ENCODE results near the gene TMEM151B. TPM values are rescaled to one million over a fixed set of nuclear protein-coding genes. Genes with fewer than 3 reads are reported as not detected.

Gene TMEM151B
- total and polyA plus RNA-seq, 4 experiments from 2014 or later, result not detected

DNA sequence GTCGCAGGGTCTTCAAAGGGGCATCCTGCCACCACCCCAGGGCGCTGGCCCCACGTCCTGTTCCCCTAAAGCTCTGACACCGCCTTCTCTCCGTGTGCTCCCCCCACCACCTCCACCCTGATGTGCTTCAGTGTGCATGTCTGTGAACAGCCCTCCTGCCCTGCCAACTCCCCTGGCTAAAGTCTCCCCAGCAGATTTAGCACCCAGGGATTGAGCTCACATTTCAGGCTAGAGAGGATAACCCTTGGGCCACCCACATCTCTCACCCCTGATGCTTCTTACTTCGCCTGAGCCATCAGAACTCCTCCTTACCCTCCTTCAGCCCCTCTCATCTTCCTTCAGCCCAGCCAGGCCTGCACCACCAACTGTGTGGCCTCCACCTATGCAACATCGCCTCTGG is 7.5 kb downstream of the TMEM151B start:
- Histone ChIP-seq H3K4me1 (ENCODE audit: insufficient read depth, low read length) (no peaks in the 10 kb centered on the region), H3K27me3 (ENCODE audit: insufficient read depth, low read length) (peaks cover 16% of the 10 kb centered on the region), H3K9me3 (ENCODE audit: control insufficient read depth in 1 of 2, low read length in 2 of 2) (no peaks in the 10 kb centered on the region), H3K27ac (ENCODE audit: low read depth, low read length) (no peak overlapping the region), H3K4me3 (ENCODE audit: low read length in 2 of 2) (no peak overlapping the region), H3K36me3 (ENCODE audit: insufficient read depth, low read length) (no peaks in the 10 kb centered on the region)
- ChIA-PET POLR2A (ENCODE audit: partially characterized antibody) (no interaction called here), CTCF (ENCODE audit: partially characterized antibody) (interaction anchor here (1.3 kb wide), 2 partner anchors 10 to 27 kb away, joined by 4 to 5 read pairs; no protein-coding TSS in a partner anchor)
- Mint-ChIP-seq H3K9me3 (peaks cover 0 to under 1% (median 0%) of the 10 kb centered on the region in 8 donors), H3K36me3 (peaks cover 0 to 9% of the 10 kb centered on the region in 2 donors), H3K4me1 (peaks cover 0 to 13% (median 0%) of the 10 kb centered on the region in 4 donors), H3K27ac (no peak overlapping the region), H3K4me3 (peak overlapping the region in 1 of 8 donors; percentile 49), H3K27me3 (peaks cover 36 to 56% of the 10 kb centered on the region in 2 donors)
- DNase-seq, result no peak
- intact Hi-C loops (cut with micrococcal nuclease), result no loop called here

DNA sequence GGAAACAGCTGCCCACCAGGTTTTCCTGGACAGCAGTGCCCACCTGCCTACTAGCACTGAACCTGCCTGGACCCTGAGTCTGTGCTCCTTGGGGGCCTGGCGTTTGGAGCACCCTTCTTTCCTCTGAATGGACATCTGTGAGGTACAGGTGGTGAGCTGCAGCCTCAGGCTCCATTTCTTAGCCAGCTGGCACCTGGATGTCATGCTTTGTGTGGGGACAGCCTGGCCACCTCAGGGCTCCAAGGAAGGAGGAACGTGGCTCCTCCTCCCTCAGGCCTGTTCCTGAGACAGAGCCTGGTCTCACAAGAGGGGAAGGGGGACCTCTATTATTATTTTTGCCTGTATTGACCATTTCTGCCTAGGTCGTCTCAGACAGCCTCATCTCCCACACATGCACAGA is 8.1 kb downstream of the TMEM151B start:
- no peaks in the 10 kb centered on the region for H3K9me3 ChIP-seq (ENCODE audit: control insufficient read depth in 1 of 2, low read length in 2 of 2)
- H3K27ac ChIP-seq (ENCODE audit: low read depth, low read length), result no peak overlapping the region
- H3K4me1 Mint-ChIP-seq, result peaks cover 0 to 13% (median 0%) of the 10 kb centered on the region in 4 donors
- ChIA-PET CTCF (ENCODE audit: partially characterized antibody) (interaction anchor here (1.3 kb wide), 2 partner anchors 10 to 27 kb away, joined by 4 to 5 read pairs; no protein-coding TSS in a partner anchor), POLR2A (ENCODE audit: partially characterized antibody) (no interaction called here)
- intact Hi-C loops (cut with micrococcal nuclease), result no loop called here
- H3K9me3 Mint-ChIP-seq, result no peaks in the 10 kb centered on the region
- no peak overlapping the region for H3K4me3 ChIP-seq (ENCODE audit: low read length in 2 of 2)
- H3K27me3 ChIP-seq (ENCODE audit: insufficient read depth, low read length), result peaks cover 14% of the 10 kb centered on the region
- H3K36me3 ChIP-seq (ENCODE audit: insufficient read depth, low read length), result no peaks in the 10 kb centered on the region
- H3K4me1 ChIP-seq (ENCODE audit: insufficient read depth, low read length), result no peaks in the 10 kb centered on the region
- no peak overlapping the region for H3K4me3 Mint-ChIP-seq
- DNase-seq, result no peak
- H3K27me3 Mint-ChIP-seq, result peaks cover 33 to 53% of the 10 kb centered on the region in 2 donors
- H3K36me3 Mint-ChIP-seq, result peaks cover 0 to 9% of the 10 kb centered on the region in 2 donors
- no peak overlapping the region for H3K27ac Mint-ChIP-seq

DNA sequence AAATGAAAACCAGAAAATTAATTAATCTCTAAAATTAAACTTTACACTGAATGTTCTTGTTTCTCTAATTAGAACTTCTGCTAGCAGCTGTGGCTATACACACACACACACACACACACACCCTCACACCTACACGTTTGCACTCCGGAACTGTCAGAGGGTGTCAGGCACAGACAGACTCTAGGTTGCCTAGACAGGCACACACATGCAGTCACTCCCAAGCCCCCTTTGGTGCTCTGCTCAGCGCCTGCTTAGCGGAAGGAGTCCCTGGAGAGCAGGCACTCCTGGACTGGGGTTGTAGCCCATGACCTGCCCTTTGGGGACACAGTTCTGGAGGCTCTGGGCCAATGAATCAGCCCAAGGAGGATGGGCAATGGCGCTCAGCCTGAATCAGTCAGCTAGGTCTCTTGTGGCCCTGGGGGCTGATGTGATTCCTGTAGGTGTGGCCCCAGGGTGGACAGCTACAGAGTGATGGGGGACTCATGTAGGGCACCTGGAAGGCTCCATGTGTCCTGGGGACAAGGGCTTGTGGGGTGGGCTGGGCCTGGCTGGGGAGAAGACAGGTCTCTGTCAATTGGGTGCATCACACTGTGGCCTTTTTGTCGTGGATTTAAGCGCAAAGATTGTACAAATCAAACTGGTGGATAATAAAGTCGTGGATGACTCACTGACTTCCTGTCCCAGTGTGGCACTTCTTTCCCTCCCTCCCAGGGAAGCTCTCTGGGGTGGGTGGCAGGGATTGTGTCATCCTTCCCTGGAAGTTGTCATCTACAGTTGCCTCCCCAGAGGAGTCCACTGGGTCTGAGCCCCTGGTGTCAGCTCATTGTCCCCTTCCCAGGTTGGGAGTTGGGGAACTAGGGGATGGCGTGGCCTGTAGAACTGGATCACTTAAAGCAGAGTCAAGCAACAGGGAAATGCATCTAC is 8.8 kb downstream of the TMEM151B start:
- no peak overlapping the region for H3K4me3 ChIP-seq (ENCODE audit: low read length in 2 of 2)
- H3K4me3 Mint-ChIP-seq, result no peak overlapping the region
- no peak overlapping the region for H3K27ac ChIP-seq (ENCODE audit: low read depth, low read length)
- intact Hi-C loops (cut with micrococcal nuclease), result no loop called here
- no peaks in the 10 kb centered on the region for H3K9me3 Mint-ChIP-seq
- POLR2A ChIA-PET (ENCODE audit: partially characterized antibody), result no interaction called here
- H3K36me3 Mint-ChIP-seq, result peaks cover 0 to 9% of the 10 kb centered on the region in 2 donors
- peaks cover 0 to 13% (median 0%) of the 10 kb centered on the region in 4 donors for H3K4me1 Mint-ChIP-seq
- H3K27me3 ChIP-seq (ENCODE audit: insufficient read depth, low read length), result peaks cover 14% of the 10 kb centered on the region
- CTCF ChIA-PET (ENCODE audit: partially characterized antibody), result interaction anchor here (1.3 kb wide), 1 partner anchor 11 kb away, joined by 4 read pairs; no protein-coding TSS in a partner anchor
- no peaks in the 10 kb centered on the region for H3K36me3 ChIP-seq (ENCODE audit: insufficient read depth, low read length)
- no peak for DNase-seq
- peaks cover 33 to 52% of the 10 kb centered on the region in 2 donors for H3K27me3 Mint-ChIP-seq
- H3K4me1 ChIP-seq (ENCODE audit: insufficient read depth, low read length), result no peaks in the 10 kb centered on the region
- H3K9me3 ChIP-seq (ENCODE audit: control insufficient read depth in 1 of 2, low read length in 2 of 2), result no peaks in the 10 kb centered on the region
- no peak overlapping the region for H3K27ac Mint-ChIP-seq

DNA sequence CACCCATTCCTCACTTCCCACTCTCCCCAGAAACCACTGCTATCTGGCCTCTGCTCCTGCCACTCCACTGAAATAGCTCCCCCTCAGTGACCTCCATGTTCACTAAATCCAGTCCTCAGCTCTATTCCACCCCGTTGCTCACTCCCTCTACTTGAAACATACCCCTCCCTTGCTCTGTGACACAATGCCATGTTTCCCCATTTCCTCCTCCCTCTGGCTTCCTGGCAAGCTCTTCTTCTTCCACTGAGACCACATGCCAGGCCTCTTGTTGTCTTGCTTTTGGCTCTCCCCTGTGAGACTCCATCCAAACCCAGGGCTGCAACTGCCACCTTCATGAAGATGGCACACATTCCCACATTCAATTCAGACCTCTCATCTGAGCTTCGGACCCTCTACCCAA is 13.9 kb downstream of the TMEM151B start:
- H3K36me3 ChIP-seq (ENCODE audit: insufficient read depth, low read length), result no peaks in the 10 kb centered on the region
- intact Hi-C loops (cut with micrococcal nuclease), result no loop called here
- no peaks in the 10 kb centered on the region for H3K9me3 ChIP-seq (ENCODE audit: control insufficient read depth in 1 of 2, low read length in 2 of 2)
- Mint-ChIP-seq H3K27ac (no peak overlapping the region), H3K27me3 (peaks cover 40 to 52% of the 10 kb centered on the region in 2 donors), H3K4me3 (no peak overlapping the region), H3K9me3 (peaks cover 0 to 3% (median 0%) of the 10 kb centered on the region in 8 donors), H3K4me1 (no peaks in the 10 kb centered on the region), H3K36me3 (peaks cover 0 to 4% of the 10 kb centered on the region in 2 donors)
- H3K27me3 ChIP-seq (ENCODE audit: insufficient read depth, low read length), result peaks cover under 1% of the 10 kb centered on the region
- ChIA-PET POLR2A (ENCODE audit: partially characterized antibody) (no interaction called here), CTCF (ENCODE audit: partially characterized antibody) (no interaction called here)
- H3K4me1 ChIP-seq (ENCODE audit: insufficient read depth, low read length), result no peaks in the 10 kb centered on the region
- no peak overlapping the region for H3K4me3 ChIP-seq (ENCODE audit: low read length in 2 of 2)
- no peak for DNase-seq
- H3K27ac ChIP-seq (ENCODE audit: low read depth, low read length), result no peak overlapping the region

DNA sequence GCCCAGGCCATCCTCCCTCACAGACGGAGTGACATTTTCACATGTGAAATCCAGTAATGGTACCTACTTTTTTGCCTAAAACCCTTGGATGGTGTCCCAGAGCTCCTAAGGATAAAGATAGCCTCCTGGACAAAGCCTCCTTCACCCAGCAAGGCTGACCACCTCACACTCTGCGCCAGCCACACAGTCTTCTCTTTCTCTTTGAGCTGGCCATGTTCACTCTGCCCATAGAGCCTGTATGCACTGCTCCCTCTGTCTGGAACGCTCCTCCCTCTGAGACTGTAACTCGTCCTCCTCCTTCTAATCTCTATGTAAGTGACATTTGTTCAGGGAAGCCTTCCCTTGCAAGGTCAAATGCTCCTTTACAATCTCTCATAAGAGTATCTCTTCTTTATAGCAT is 14.6 kb downstream of the TMEM151B start:
- H3K27ac Mint-ChIP-seq, result no peak overlapping the region
- H3K36me3 Mint-ChIP-seq, result no peaks in the 10 kb centered on the region
- no peaks in the 10 kb centered on the region for H3K36me3 ChIP-seq (ENCODE audit: insufficient read depth, low read length)
- DNase-seq, result no peak
- peaks cover 43 to 50% of the 10 kb centered on the region in 2 donors for H3K27me3 Mint-ChIP-seq
- ChIA-PET POLR2A (ENCODE audit: partially characterized antibody) (no interaction called here), CTCF (ENCODE audit: partially characterized antibody) (no interaction called here)
- H3K4me3 Mint-ChIP-seq, result no peak overlapping the region
- no peak overlapping the region for H3K27ac ChIP-seq (ENCODE audit: low read depth, low read length)
- H3K9me3 ChIP-seq (ENCODE audit: control insufficient read depth in 1 of 2, low read length in 2 of 2), result no peaks in the 10 kb centered on the region
- H3K27me3 ChIP-seq (ENCODE audit: insufficient read depth, low read length), result no peaks in the 10 kb centered on the region
- no peaks in the 10 kb centered on the region for H3K4me1 ChIP-seq (ENCODE audit: insufficient read depth, low read length)
- H3K4me3 ChIP-seq (ENCODE audit: low read length in 2 of 2), result no peak overlapping the region
- H3K9me3 Mint-ChIP-seq, result peaks cover 0 to 3% (median 0%) of the 10 kb centered on the region in 8 donors
- no peaks in the 10 kb centered on the region for H3K4me1 Mint-ChIP-seq
- intact Hi-C loops (cut with micrococcal nuclease), result no loop called here

DNA sequence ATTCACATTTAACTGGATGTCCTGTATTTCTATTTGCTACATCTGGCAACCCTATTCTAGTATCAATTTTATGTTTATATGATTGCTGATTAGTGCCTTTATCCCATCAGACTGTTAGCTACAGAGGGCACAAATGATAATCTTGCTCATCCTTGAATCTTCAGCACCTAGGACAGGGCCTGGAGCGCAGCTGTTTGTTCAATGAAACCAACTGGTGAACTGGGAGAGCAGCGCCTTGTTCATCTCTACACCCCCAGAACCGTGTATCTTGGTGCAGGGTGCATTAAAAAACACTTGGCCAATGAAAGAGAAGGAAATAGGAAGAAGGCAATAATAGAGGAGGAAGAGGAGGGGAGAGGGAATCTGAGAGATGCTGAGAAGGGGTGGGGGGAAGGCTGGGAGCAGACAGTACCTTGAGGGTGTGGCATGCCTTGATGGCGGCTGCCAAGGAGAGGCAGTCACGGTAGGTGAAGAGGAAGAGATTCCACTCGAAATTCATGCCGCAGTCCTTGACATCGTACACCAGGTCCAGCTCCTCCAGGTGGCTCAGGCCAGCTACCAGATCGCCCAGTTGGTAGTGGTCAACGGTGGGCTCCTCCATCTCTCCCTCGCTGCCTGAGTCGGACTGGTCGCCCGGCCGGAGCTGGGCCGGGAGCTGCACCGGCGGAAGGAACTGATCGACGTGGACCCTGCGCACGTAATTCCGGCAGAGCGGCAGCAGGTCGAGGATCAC is 15.5 kb downstream of the TMEM151B start:
- Mint-ChIP-seq H3K36me3 (no peaks in the 10 kb centered on the region), H3K27me3 (peaks cover 47 to 55% of the 10 kb centered on the region in 2 donors), H3K9me3 (peaks cover 0 to 3% (median 0%) of the 10 kb centered on the region in 8 donors), H3K4me1 (no peaks in the 10 kb centered on the region), H3K4me3 (no peak overlapping the region), H3K27ac (no peak overlapping the region)
- CTCF ChIA-PET (ENCODE audit: partially characterized antibody), result no interaction called here
- no peak overlapping the region for H3K4me3 ChIP-seq (ENCODE audit: low read length in 2 of 2)
- intact Hi-C loops (cut with micrococcal nuclease), result no loop called here
- H3K36me3 ChIP-seq (ENCODE audit: insufficient read depth, low read length), result no peaks in the 10 kb centered on the region
- H3K9me3 ChIP-seq (ENCODE audit: control insufficient read depth in 1 of 2, low read length in 2 of 2), result no peaks in the 10 kb centered on the region
- POLR2A ChIA-PET (ENCODE audit: partially characterized antibody), result no interaction called here
- DNase-seq, result no peak
- H3K27me3 ChIP-seq (ENCODE audit: insufficient read depth, low read length), result no peaks in the 10 kb centered on the region
- H3K4me1 ChIP-seq (ENCODE audit: insufficient read depth, low read length), result no peaks in the 10 kb centered on the region
- no peak overlapping the region for H3K27ac ChIP-seq (ENCODE audit: low read depth, low read length)

DNA sequence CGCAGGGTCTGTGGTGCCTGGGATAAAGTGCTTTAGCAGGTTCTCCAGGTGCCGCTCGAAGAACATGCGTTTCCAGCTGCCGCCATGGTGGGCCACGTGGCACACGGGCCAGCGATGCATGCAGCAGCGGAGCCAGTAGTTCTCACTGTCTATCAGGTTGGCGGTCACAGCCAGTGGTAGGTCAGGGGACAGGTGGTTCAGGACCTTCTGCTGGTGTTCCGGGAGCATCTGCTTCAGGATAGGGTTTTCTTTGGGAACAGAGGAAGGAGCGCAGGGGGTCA is 16.0 kb downstream of the TMEM151B start:
- H3K4me3 Mint-ChIP-seq, result no peak overlapping the region
- no peaks in the 10 kb centered on the region for H3K36me3 Mint-ChIP-seq
- intact Hi-C loops (cut with micrococcal nuclease), result no loop called here
- no peaks in the 10 kb centered on the region for H3K4me1 Mint-ChIP-seq
- Histone ChIP-seq H3K4me3 (ENCODE audit: low read length in 2 of 2) (no peak overlapping the region), H3K36me3 (ENCODE audit: insufficient read depth, low read length) (no peaks in the 10 kb centered on the region), H3K27ac (ENCODE audit: low read depth, low read length) (no peak overlapping the region), H3K27me3 (ENCODE audit: insufficient read depth, low read length) (no peaks in the 10 kb centered on the region), H3K9me3 (ENCODE audit: control insufficient read depth in 1 of 2, low read length in 2 of 2) (no peaks in the 10 kb centered on the region), H3K4me1 (ENCODE audit: insufficient read depth, low read length) (no peaks in the 10 kb centered on the region)
- H3K27me3 Mint-ChIP-seq, result peaks cover 50 to 57% of the 10 kb centered on the region in 2 donors
- ChIA-PET CTCF (ENCODE audit: partially characterized antibody) (no interaction called here), POLR2A (ENCODE audit: partially characterized antibody) (no interaction called here)
- no peak for DNase-seq
- H3K27ac Mint-ChIP-seq, result no peak overlapping the region
- peaks cover 0 to 3% (median 0%) of the 10 kb centered on the region in 8 donors for H3K9me3 Mint-ChIP-seq

Measured in CD4-positive, alpha-beta memory T cell (primary cell).